ENCODE measurements around the gene KCTD10. TPM values are rescaled to one million over a fixed set of nuclear protein-coding genes. Genes with fewer than 3 reads are reported as not detected.

KCTD10 gene
- total RNA-seq, 1 experiment from 2014 or later = 71.3 TPM

- no peak overlapping the region for H2AK5ac ChIP-seq (ENCODE audit: insufficient read length, low read length)
- no peaks in the 10 kb centered on the region for H3K27me3 ChIP-seq (ENCODE audit: insufficient read depth, low read length)
- H3K4me2 ChIP-seq (ENCODE audit: insufficient read depth, insufficient read length, low read length) = no peak overlapping the region
- H3K4me1 ChIP-seq (ENCODE audit: insufficient read depth, low read length) = no peaks in the 10 kb centered on the region
- WGBS (ENCODE audit: extremely low coverage, insufficient read length, low lambda C conversion rate) = no CpG with 5 or more reads among the region's 4 CpGs
- H4K8ac ChIP-seq (replicated peaks; ENCODE audit: insufficient read length, low read depth, low read length) = no peak overlapping the region
- no peak overlapping the region for H3K18ac ChIP-seq (ENCODE audit: insufficient read length, low read depth, low read length)
- H2BK15ac ChIP-seq (ENCODE audit: low read depth, low read length) = no peak overlapping the region
- peaks cover 31 to 71% (median 68%) of the 10 kb centered on the region in 3 experiments for H3K36me3 Mint-ChIP-seq (ENCODE audit: insufficient read depth in 1 of 3, low read depth in 3 of 3)
- no peak overlapping the region for H2AFZ ChIP-seq (ENCODE audit: low read length)
- no peak overlapping the region for H3K9ac ChIP-seq (ENCODE audit: extremely low read depth, insufficient read length, low read length)
- H3K79me2 ChIP-seq (ENCODE audit: insufficient read depth, low read length) = no peaks in the 10 kb centered on the region
- H3K23me2 ChIP-seq (ENCODE audit: insufficient read length, low read depth, low read length, poor library complexity, severe bottlenecking) = no peaks in the 10 kb centered on the region
- no peak overlapping the region for H3K27ac Mint-ChIP-seq
- peaks cover 0 to 5% of the 10 kb centered on the region in 2 experiments; a peak in 1 of 4 replicates for H3K4me1 Mint-ChIP-seq
- H3K4me3 Mint-ChIP-seq = no peak overlapping the region
- no peak overlapping the region for H4K91ac ChIP-seq (ENCODE audit: insufficient read length, low read depth, low read length)
- H4K5ac ChIP-seq (ENCODE audit: insufficient read length, low read depth, low read length) = no peak overlapping the region
- no peaks in the 10 kb centered on the region for H4K20me1 ChIP-seq (ENCODE audit: control insufficient read depth, insufficient read depth, insufficient read length)
- no peak overlapping the region for H2BK5ac ChIP-seq (ENCODE audit: insufficient read length, low read length)
- no peak overlapping the region for H2BK12ac ChIP-seq (ENCODE audit: insufficient read length, low read depth, low read length)
- no peaks in the 10 kb centered on the region for H3K27me3 Mint-ChIP-seq (ENCODE audit: low read depth)
- no peak overlapping the region for H3K56ac ChIP-seq (ENCODE audit: insufficient read length, low read depth, low read length)
- no peaks in the 10 kb centered on the region for H3K9me3 ChIP-seq (ENCODE audit: control insufficient read depth, low read depth, low read length)
- H3K14ac ChIP-seq (ENCODE audit: insufficient read depth, low read length) = no peak overlapping the region
- no peak overlapping the region for H3K23ac ChIP-seq (ENCODE audit: insufficient read length, low read depth, low read length)
- no peaks in the 10 kb centered on the region for H3K79me1 ChIP-seq (ENCODE audit: insufficient read depth, low read depth, low read length, poor library complexity, severe bottlenecking)
- H3T11ph ChIP-seq (ENCODE audit: low read length) = no peak overlapping the region
- H3K9me3 Mint-ChIP-seq = peaks cover 7% of the 10 kb centered on the region in 2 experiments
- no peak for DNase-seq
- no peak overlapping the region for H3K4ac ChIP-seq (ENCODE audit: low read depth, low read length)
- H2BK120ac ChIP-seq (ENCODE audit: low read depth, low read length, poor library complexity, severe bottlenecking) = no peak overlapping the region
- H2BK20ac ChIP-seq (ENCODE audit: low read depth, low read length, poor library complexity, severe bottlenecking) = no peak overlapping the region
- TF ChIP-seq CTCF (conservative IDR thresholded peaks at IDR 0.05) = no peak
- no peak overlapping the region for H3K27ac ChIP-seq (ENCODE audit: insufficient read length, low read depth, low read length)
These were observed 14.6 kb upstream of the KCTD10 start for GRCh38 chr12:109491671-109492070.
